OCI-M2 (cell line): ENCODE data around the gene SLC25A41.
"Not testable (repeated sequence)": the region's sequence is repeated elsewhere in the genome, so short reads cannot be mapped to it uniquely, and the experiment has no call there.

Experiments used
- DNase-seq: peaks from one replicate; lab custom pipeline; 2025; ENCODE audit not compliant: unreplicated experiment; lab: John Stamatoyannopoulos, UW

Gene SLC25A41

GRCh38 chr19:6412061-6412446 is 21.5 kb downstream of the SLC25A41 start:
- DNase-seq = no peak

GRCh38 chr19:6409346-6409745 is 24.2 kb downstream of the SLC25A41 start:
- no peak for DNase-seq

- no peak for DNase-seq
These were observed 27.2 kb downstream of the SLC25A41 start for GRCh38 chr19:6406401-6406800.

- DNase-seq = no peak
These were observed 30.5 kb downstream of the SLC25A41 start for GRCh38 chr19:6402837-6403608.

GRCh38 chr19:6402058-6402457 is 31.5 kb downstream of the SLC25A41 start:
- no peak for DNase-seq

- DNase-seq = not testable (repeated sequence)
These were observed 33.3 kb downstream of the SLC25A41 start for GRCh38 chr19:6400062-6400944.

- DNase-seq = no peak
These were observed 37.3 kb downstream of the SLC25A41 start for GRCh38 chr19:6396305-6396704.

GRCh38 chr19:6394831-6395230 is 38.7 kb downstream of the SLC25A41 start:
- no peak for DNase-seq

GRCh38 chr19:6393983-6394412 is 39.6 kb downstream of the SLC25A41 start:
- no peak for DNase-seq

GRCh38 chr19:6393074-6393982 is 40.2 kb downstream of the SLC25A41 start, which contains the start of gene GTF2F1:
GTF2F1 (minus strand) TSS chr19:6393164; CDS start chr19:6392995, 169 bp downstream.
- peak; percentile 86 for DNase-seq

- no peak for DNase-seq
These were observed 41.1 kb downstream of the SLC25A41 start for GRCh38 chr19:6392221-6393073.

- no peak for DNase-seq
These were observed 46.2 kb downstream of the SLC25A41 start for GRCh38 chr19:6387372-6387771.

- no peak for DNase-seq
These were observed 49.2 kb downstream of the SLC25A41 start for GRCh38 chr19:6384381-6384780.

- DNase-seq = no peak
These were observed 50.4 kb downstream of the SLC25A41 start for GRCh38 chr19:6383188-6383587.

GRCh38 chr19:6381030-6381750 is 52.4 kb downstream of the SLC25A41 start:
- no peak for DNase-seq

GRCh38 chr19:6379744-6380143 is 53.8 kb downstream of the SLC25A41 start:
- no peak for DNase-seq

GRCh38 chr19:6378486-6378885 is 55.1 kb downstream of the SLC25A41 start:
- DNase-seq = no peak

GRCh38 chr19:6378041-6378440 is 55.5 kb downstream of the SLC25A41 start:
- no peak for DNase-seq

GRCh38 chr19:6376512-6377190 is 56.9 kb downstream of the SLC25A41 start:
- no peak for DNase-seq
